IMR-90 (cell line): Measurements from ENCODE around the gene ENDOV. TPM values are rescaled to one million over a fixed set of nuclear protein-coding genes. Genes with fewer than 3 reads are reported as not detected.

Experiments used
- ATAC-seq: fragments of 200-7000 bp; cut with Tn5 transposase; 2 replicates; pipeline ENCODE4 v1.9.1; 2020; ENCODE audit warnings: low read depth, mild to moderate bottlenecking, moderate library complexity
- BruUV-seq: library from RNA; stranded (reverse); fragments of 400-500 nt; replicated peaks from 2 replicates; lab custom pipeline; 2021; lab: Mats Ljungman, UMichigan
- CTCF ChIA-PET: fragments of 300-600 bp; formaldehyde crosslinking; extraction: SDS; loops from one replicate; lab custom pipeline; 2021; ENCODE audit warnings: antibody characterized with exemption; lab: Yijun Ruan, JAX
- POLR2A ChIA-PET: fragments of 300-600 bp; sonication (Branson Sonifier 250); formaldehyde crosslinking; loops from one replicate; lab custom pipeline; 2022; ENCODE audit warnings: antibody characterized with exemption; ENCODE audit not compliant: unreplicated experiment; lab: Charles Lee
- DNase-seq: peaks from one replicate; pipeline ENCODE4 v3.0.0; 2013
- H2AFZ ChIP-seq: replicated peaks from 2 replicates; pipeline ENCODE3; 2013; ENCODE audit warnings: low read length, mild to moderate bottlenecking; ENCODE audit not compliant: poor library complexity
- H2AK5ac ChIP-seq: 2 replicates; pipeline ENCODE4 v1.6.1; 2013; ENCODE audit warnings: low read depth, low read length, inconsistent platforms
- H2AK9ac ChIP-seq: replicated peaks from 2 replicates; pipeline ENCODE3; 2013; ENCODE audit warnings: mild to moderate bottlenecking, low read depth, low read length, moderate library complexity; ENCODE audit not compliant: poor library complexity
- H2BK120ac ChIP-seq: 2 replicates; pipeline ENCODE4 v1.6.1; 2013; ENCODE audit warnings: low read depth, low read length, inconsistent platforms
- H2BK15ac ChIP-seq: 3 replicates; pipeline ENCODE4 v1.6.1; 2013; ENCODE audit warnings: low read depth, low read length, inconsistent platforms
- H2BK20ac ChIP-seq: 2 replicates; pipeline ENCODE4 v1.6.1; 2013; ENCODE audit warnings: low read depth, mild to moderate bottlenecking, inconsistent platforms, low read length, moderate library complexity
- H2BK5ac ChIP-seq: 2 replicates; pipeline ENCODE4 v1.6.1; 2013; ENCODE audit warnings: mild to moderate bottlenecking, low read depth, low read length, inconsistent platforms; ENCODE audit not compliant: poor library complexity, severe bottlenecking
- H3K14ac ChIP-seq: replicated peaks from 2 replicates; pipeline ENCODE4 v1.6.1; 2013; ENCODE audit warnings: low read depth, low read length, inconsistent platforms
- H3K18ac ChIP-seq: 2 replicates; pipeline ENCODE4 v1.6.1; 2013; ENCODE audit warnings: low read depth, low read length, control low read depth
- H3K23ac ChIP-seq: 2 replicates; pipeline ENCODE4 v1.6.1; 2013; ENCODE audit warnings: low read depth, low read length, inconsistent platforms
- H3K27ac ChIP-seq: 2 replicates; pipeline ENCODE4 v1.5.1; 2013; ENCODE audit warnings: mild to moderate bottlenecking, control low read depth, low read length; ENCODE audit not compliant: insufficient read depth
- H3K27me3 ChIP-seq: 2 replicates; pipeline ENCODE4 v1.6.1; 2013; ENCODE audit warnings: low read length; ENCODE audit not compliant: control insufficient read depth, insufficient read depth
- H3K36me3 ChIP-seq: 2 replicates; pipeline ENCODE4 v1.6.1; 2013; ENCODE audit warnings: low read length, mixed read lengths; ENCODE audit not compliant: control insufficient read depth, insufficient read depth
- H3K4ac ChIP-seq: 2 replicates; pipeline ENCODE4 v1.6.1; 2013; ENCODE audit warnings: low read depth, low read length, inconsistent platforms
- H3K4me1 ChIP-seq: 2 replicates; pipeline ENCODE4 v1.6.1; 2013; ENCODE audit warnings: low read length, mixed read lengths; ENCODE audit not compliant: control insufficient read depth, insufficient read depth
- H3K4me2 ChIP-seq: 2 replicates; pipeline ENCODE4 v1.6.1; 2013; ENCODE audit warnings: low read depth, mild to moderate bottlenecking, control low read depth, low read length, moderate library complexity
- H3K4me3 ChIP-seq: 2 replicates; pipeline ENCODE4 v1.5.1; 2013; ENCODE audit warnings: low read depth, mild to moderate bottlenecking, control low read depth, low read length, moderate library complexity; ENCODE audit not compliant: insufficient read depth
- H3K56ac ChIP-seq: 2 replicates; pipeline ENCODE4 v1.6.1; 2013; ENCODE audit warnings: low read length, inconsistent platforms; ENCODE audit not compliant: insufficient read depth; ENCODE audit errors: extremely low read depth
- H3K79me1 ChIP-seq, 2 experiments: 2 replicates each; pipeline ENCODE4 v1.6.1; 2013; ENCODE audit warnings: low read length in 2 of 2, inconsistent platforms in 1 of 2, low read depth in 1 of 2
- H3K9ac ChIP-seq: 2 replicates; pipeline ENCODE4 v1.6.1; 2013; ENCODE audit warnings: low read depth, low read length, control low read depth
- H3K9me1 ChIP-seq: 2 replicates; pipeline ENCODE4 v1.6.1; 2013; ENCODE audit warnings: low read length, inconsistent platforms; ENCODE audit not compliant: insufficient read depth
- H3K9me3 ChIP-seq: 2 replicates; pipeline ENCODE4 v1.6.1; 2013; ENCODE audit warnings: low read length; ENCODE audit not compliant: control insufficient read depth, insufficient read depth
- H4K20me1 ChIP-seq: 2 replicates; pipeline ENCODE4 v1.6.1; 2013; ENCODE audit warnings: low read length, inconsistent platforms; ENCODE audit not compliant: insufficient read depth
- H4K5ac ChIP-seq: 2 replicates; pipeline ENCODE4 v1.6.1; 2013; ENCODE audit warnings: mild to moderate bottlenecking, low read depth, low read length, control low read depth
- H4K8ac ChIP-seq, 2 experiments: 2 replicates each; pipeline ENCODE4 v1.6.1; 2013; ENCODE audit warnings: low read depth in 2 of 2, low read length in 2 of 2, control low read depth in 1 of 2, inconsistent platforms in 1 of 2
- H4K91ac ChIP-seq: 2 replicates; pipeline ENCODE4 v1.6.1; 2013; ENCODE audit warnings: low read depth, low read length, inconsistent platforms; ENCODE audit not compliant: insufficient read depth
- BHLHE40 ChIP-seq: fragments of 150-350 bp; IDR thresholded peaks from 2 replicates; pipeline ENCODE4 v1.6.1; 2016; ENCODE audit warnings: mild to moderate bottlenecking, low read depth, low read length
- CEBPB ChIP-seq: IDR thresholded peaks from 2 replicates; pipeline ENCODE4 v1.6.1; 2012; ENCODE audit warnings: low read depth, low read length, improper control_type of control experiment
- CHD1 ChIP-seq: IDR thresholded peaks from 2 replicates; pipeline ENCODE4 v1.6.1; 2012; ENCODE audit warnings: low read depth, low read length, improper control_type of control experiment
- FOS ChIP-seq: fragments of 150-350 bp; IDR thresholded peaks from 2 replicates; pipeline ENCODE4 v1.6.1; 2016; ENCODE audit warnings: low read depth, low read length
- MAFK ChIP-seq: IDR thresholded peaks from 2 replicates; pipeline ENCODE4 v1.6.1; 2012; ENCODE audit warnings: low read depth, low read length, improper control_type of control experiment
- MAZ ChIP-seq: IDR thresholded peaks from 2 replicates; pipeline ENCODE4 v1.6.1; 2012; ENCODE audit warnings: low read depth, mild to moderate bottlenecking, low read length, improper control_type of control experiment, moderate library complexity, borderline replicate concordance
- MXI1 ChIP-seq: IDR thresholded peaks from 2 replicates; pipeline ENCODE4 v1.6.1; 2012; ENCODE audit warnings: low read depth, mild to moderate bottlenecking, low read length, moderate library complexity, borderline replicate concordance
- NFE2L2 ChIP-seq: fragments of 150-350 bp; IDR thresholded peaks from 2 replicates; pipeline ENCODE4 v1.6.1; 2016; ENCODE audit warnings: low read depth, mild to moderate bottlenecking, low read length
- POLR2A ChIP-seq: IDR thresholded peaks from 2 replicates; pipeline ENCODE4 v1.6.1; 2012; ENCODE audit warnings: mild to moderate bottlenecking, low read depth, low read length
- RAD21 ChIP-seq: IDR thresholded peaks from 2 replicates; pipeline ENCODE4 v1.6.1; 2012; ENCODE audit warnings: low read length, improper control_type of control experiment
- RCOR1 ChIP-seq: IDR thresholded peaks from 2 replicates; pipeline ENCODE4 v1.6.1; 2012; ENCODE audit warnings: mild to moderate bottlenecking, low read length, improper control_type of control experiment; ENCODE audit not compliant: insufficient replicate concordance
- SMC3 ChIP-seq: fragments of 150-350 bp; IDR thresholded peaks from 2 replicates; pipeline ENCODE4 v1.6.1; 2016; ENCODE audit warnings: low read depth, mild to moderate bottlenecking, antibody characterized with exemption, low read length, moderate library complexity
- WGBS, 2 experiments: methylation state at CpG; one replicate each; pipeline versions ENCODE4 v1.1.5 to v1.1.7; 2013; ENCODE audit warnings: missing lambda C conversion rate in 2 of 2; ENCODE audit not compliant: insufficient read length in 1 of 2; ENCODE audit errors: extremely low coverage in 2 of 2; 5-methylcytosine and 5-hydroxymethylcytosine counted together
- dilution Hi-C: fragments of 300-500 bp; cut with HindIII; formaldehyde crosslinking; loops from one replicate; pipeline ENCODE4 v1.14.3; 2018; ENCODE audit warnings: low sequenced_read_pairs; ENCODE audit not compliant: unreplicated experiment
- in situ Hi-C: fragments of 300-500 bp; cut with MboI; formaldehyde crosslinking; loops from 3 replicates; pipeline ENCODE4 v1.14.3; 2019; ENCODE audit warnings: low sequenced_read_pairs, inconsistent platforms, mixed read lengths
- intact Hi-C: fragments of 100-400 bp; cut with micrococcal nuclease; formaldehyde crosslinking; loops from 2 replicates; pipeline ENCODE4 v1.10.0; 2022
- polyA plus RNA-seq, 3 experiments: library from polyadenylated mRNA; depleted of rRNA; stranded (reverse); fragments of >200 nt; gene quantifications; 2 replicates each; pipeline ENCODE4 v1.2.3, GENCODE V29; 2012; ENCODE audit warnings: low replicate concordance in 1 of 3
- total RNA-seq: library from RNA; depleted of rRNA; stranded (reverse); fragments of >200 nt; gene quantifications from 2 replicates; pipeline ENCODE4 v1.2.3, GENCODE V29; 2012
- TF ChIP-seq, protein P1 (sequence below): fragments of 150-350 bp; IDR thresholded peaks from 2 replicates; pipeline ENCODE4 v1.6.1; 2016; ENCODE audit warnings: low read depth, mild to moderate bottlenecking, low read length, moderate library complexity, borderline replicate concordance
- TF ChIP-seq, protein P2 (sequence below): fragments of 150-350 bp; IDR thresholded peaks from 2 replicates; pipeline ENCODE4 v1.6.1; 2017; ENCODE audit warnings: mild to moderate bottlenecking, antibody characterized with exemption, low read length, low read depth

The ENDOV gene
- total and polyA plus RNA-seq, 2 of the 4 experiments (the other 2 are of a cell fraction): 15.1 to 30.3 TPM

DNA sequence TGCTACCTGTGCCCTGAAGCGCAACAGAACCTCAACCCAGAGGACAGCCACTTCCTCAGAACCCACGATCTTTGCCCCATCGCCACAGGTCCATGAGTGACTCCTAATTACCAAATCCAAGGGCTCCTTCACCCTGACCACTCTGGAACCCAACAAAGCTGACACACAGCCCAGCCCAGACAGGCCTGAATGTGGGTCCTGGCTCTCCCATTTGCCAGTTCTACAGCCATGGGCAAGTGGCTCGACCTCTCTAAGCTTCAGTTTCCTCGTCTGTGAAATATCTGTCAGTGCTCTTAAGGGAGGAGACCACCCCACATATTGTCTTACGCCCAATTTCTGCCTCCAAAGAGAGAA lies 18.0 kb upstream of the ENDOV start (continued):
- TF ChIP-seq BHLHE40 (no peak), RAD21 (no peak), POLR2A (no peak), SMC3 (no peak)

DNA sequence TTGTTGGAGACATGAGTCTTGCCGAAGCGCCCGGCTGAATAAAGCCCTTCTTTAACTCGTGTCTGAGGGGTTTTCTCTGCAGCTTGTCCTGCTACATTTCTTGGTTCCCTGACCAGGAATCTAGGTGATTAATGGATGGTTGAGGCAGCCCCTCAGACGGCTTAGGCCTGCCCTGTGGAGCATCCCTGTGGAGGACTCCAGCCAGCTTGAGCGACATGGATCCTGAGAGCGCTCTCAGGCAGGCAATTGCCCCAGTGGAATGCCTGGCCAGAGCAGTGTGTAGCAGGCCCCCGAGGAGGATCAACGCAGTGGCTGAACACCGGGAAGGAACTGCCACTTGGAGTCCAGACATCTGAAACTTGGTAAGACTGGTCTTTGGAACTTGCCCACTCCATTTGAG lies 17.3 kb upstream of the ENDOV start:
- POLR2A ChIA-PET: no interaction called here
- in situ Hi-C loops: no loop called here
- 86% methylated on average over 6 of the region's 10 CpGs; no CpG with 5 or more reads in 1 of the 2 experiments for WGBS, 2 experiments

More for the DNA sequence above, 17.3 kb upstream of the ENDOV start:
- H2BK120ac ChIP-seq: no peak overlapping the region
- H3K36me3 ChIP-seq: peaks cover 26% of the 10 kb centered on the region
- H3K14ac ChIP-seq: no peak overlapping the region
- no peak overlapping the region for H4K91ac ChIP-seq
- no peak overlapping the region for H3K9ac ChIP-seq
- no peaks in the 10 kb centered on the region for H3K27me3 ChIP-seq
- no peak overlapping the region for H2BK20ac ChIP-seq
- no peak overlapping the region for H3K18ac ChIP-seq
- H2BK15ac ChIP-seq: no peak overlapping the region
- no peak overlapping the region for H3K4me2 ChIP-seq
- TF ChIP-seq MAFK: no peak
- no peak for TF ChIP-seq FOS
- TF ChIP-seq, protein P1, sequence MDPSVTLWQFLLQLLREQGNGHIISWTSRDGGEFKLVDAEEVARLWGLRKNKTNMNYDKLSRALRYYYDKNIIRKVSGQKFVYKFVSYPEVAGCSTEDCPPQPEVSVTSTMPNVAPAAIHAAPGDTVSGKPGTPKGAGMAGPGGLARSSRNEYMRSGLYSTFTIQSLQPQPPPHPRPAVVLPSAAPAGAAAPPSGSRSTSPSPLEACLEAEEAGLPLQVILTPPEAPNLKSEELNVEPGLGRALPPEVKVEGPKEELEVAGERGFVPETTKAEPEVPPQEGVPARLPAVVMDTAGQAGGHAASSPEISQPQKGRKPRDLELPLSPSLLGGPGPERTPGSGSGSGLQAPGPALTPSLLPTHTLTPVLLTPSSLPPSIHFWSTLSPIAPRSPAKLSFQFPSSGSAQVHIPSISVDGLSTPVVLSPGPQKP: no peak
- TF ChIP-seq MXI1: no peak
- TF ChIP-seq RCOR1: no peak
- no peak for TF ChIP-seq POLR2A
- TF ChIP-seq CEBPB: no peak
- no peak for TF ChIP-seq CHD1
- TF ChIP-seq, protein P2, sequence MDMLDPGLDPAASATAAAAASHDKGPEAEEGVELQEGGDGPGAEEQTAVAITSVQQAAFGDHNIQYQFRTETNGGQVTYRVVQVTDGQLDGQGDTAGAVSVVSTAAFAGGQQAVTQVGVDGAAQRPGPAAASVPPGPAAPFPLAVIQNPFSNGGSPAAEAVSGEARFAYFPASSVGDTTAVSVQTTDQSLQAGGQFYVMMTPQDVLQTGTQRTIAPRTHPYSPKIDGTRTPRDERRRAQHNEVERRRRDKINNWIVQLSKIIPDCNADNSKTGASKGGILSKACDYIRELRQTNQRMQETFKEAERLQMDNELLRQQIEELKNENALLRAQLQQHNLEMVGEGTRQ: no peak
- TF ChIP-seq MAZ: no peak
- TF ChIP-seq SMC3: no peak
- TF ChIP-seq BHLHE40: no peak
- TF ChIP-seq NFE2L2: no peak
- H3K23ac ChIP-seq: no peak overlapping the region
- H3K27ac ChIP-seq: no peak overlapping the region
- no peak overlapping the region for H4K5ac ChIP-seq
- H2AFZ ChIP-seq: no peak overlapping the region
- H3K4me3 ChIP-seq: no peak overlapping the region
- peaks cover 2% of the 10 kb centered on the region for H3K4me1 ChIP-seq
- dilution Hi-C loops: no loop called here
- no peaks in the 10 kb centered on the region for H3K9me3 ChIP-seq
- H3K4ac ChIP-seq: no peak overlapping the region
- no peak for DNase-seq
- ATAC-seq: no peak
- H4K8ac ChIP-seq: no peak overlapping the region
- BruUV-seq: no TSS peak
- intact Hi-C loops: no loop called here
- H3K79me1 ChIP-seq: peaks cover 0 to 4% of the 10 kb centered on the region in 2 experiments; a peak in 1 of 4 replicates
- no peak overlapping the region for H2BK5ac ChIP-seq
- CTCF ChIA-PET: no interaction called here
- 0 out of 2 replicates have a peak, but pooled peaks cover 2% of the 10 kb centered on the region for H3K9me1 ChIP-seq
- H2AK9ac ChIP-seq: no peak overlapping the region
- no peak overlapping the region for H3K56ac ChIP-seq
- H4K20me1 ChIP-seq: no peaks in the 10 kb centered on the region
- H2AK5ac ChIP-seq: no peak overlapping the region
